ENCODE results near the gene DPP10. TPM values are rescaled to one million over a fixed set of nuclear protein-coding genes. Genes with fewer than 3 reads are reported as not detected.

The DPP10 gene
- total RNA-seq, 6 experiments from 2014 or later: not detected

- Mint-ChIP-seq H3K9me3 (peaks cover 55% of the 10 kb centered on the region), H3K4me3 (no peak overlapping the region), H3K27me3 (ENCODE audit: insufficient read depth) (no peaks in the 10 kb centered on the region), H3K27ac (no peak overlapping the region), H3K36me3 (ENCODE audit: low read depth) (no peaks in the 10 kb centered on the region), H3K4me1 (ENCODE audit: low read depth) (no peaks in the 10 kb centered on the region)
- no peak for DNase-seq
- TF ChIP-seq CTCF (IDR thresholded peaks at IDR 0.05): no peak
Measured at GRCh38 chr2:115733190-115733775, 1290.8 kb downstream of the DPP10 start.

GRCh38 chr2:115738111-115738510 lies 1295.7 kb downstream of the DPP10 start:
- Mint-ChIP-seq H3K4me3 (no peak overlapping the region), H3K36me3 (ENCODE audit: low read depth) (no peaks in the 10 kb centered on the region), H3K27ac (no peak overlapping the region), H3K9me3 (peaks cover 37% of the 10 kb centered on the region), H3K27me3 (ENCODE audit: insufficient read depth) (no peaks in the 10 kb centered on the region; the same call in 1 of the 2 replicates), H3K4me1 (ENCODE audit: low read depth) (no peaks in the 10 kb centered on the region)
- DNase-seq: no peak
- no peak for TF ChIP-seq CTCF (IDR thresholded peaks at IDR 0.05)

GRCh38 chr2:115739574-115739973 lies 1297.1 kb downstream of the DPP10 start:
- Mint-ChIP-seq H3K27ac (no peak overlapping the region), H3K4me1 (ENCODE audit: low read depth) (no peaks in the 10 kb centered on the region), H3K9me3 (peaks cover 43% of the 10 kb centered on the region), H3K4me3 (no peak overlapping the region), H3K27me3 (ENCODE audit: insufficient read depth) (no peaks in the 10 kb centered on the region; the same call in 1 of the 2 replicates), H3K36me3 (ENCODE audit: low read depth) (no peaks in the 10 kb centered on the region)
- no peak for DNase-seq
- no peak for TF ChIP-seq CTCF (IDR thresholded peaks at IDR 0.05)

GRCh38 chr2:115746151-115746550 lies 1303.7 kb downstream of the DPP10 start:
- H3K4me3 Mint-ChIP-seq: no peak overlapping the region

GRCh38 chr2:115757286-115757685 lies 1314.8 kb downstream of the DPP10 start:
- H3K27me3 Mint-ChIP-seq (ENCODE audit: insufficient read depth): no peaks in the 10 kb centered on the region
- DNase-seq: no peak
- no peaks in the 10 kb centered on the region for H3K4me1 Mint-ChIP-seq (ENCODE audit: low read depth)
- peaks cover 27% of the 10 kb centered on the region for H3K9me3 Mint-ChIP-seq
- no peak overlapping the region for H3K4me3 Mint-ChIP-seq
- no peaks in the 10 kb centered on the region for H3K36me3 Mint-ChIP-seq (ENCODE audit: low read depth)
- H3K27ac Mint-ChIP-seq: no peak overlapping the region
- no peak for TF ChIP-seq CTCF (IDR thresholded peaks at IDR 0.05)

More at GRCh38 chr2:115746151-115746550, 1303.7 kb downstream of the DPP10 start:
- H3K27me3 Mint-ChIP-seq (ENCODE audit: insufficient read depth): peaks cover 2% of the 10 kb centered on the region; the same call in 1 of the 2 replicates
- no peak for TF ChIP-seq CTCF (IDR thresholded peaks at IDR 0.05)
- no peak for DNase-seq
- no peaks in the 10 kb centered on the region; the same call in 1 of the 2 replicates for H3K36me3 Mint-ChIP-seq (ENCODE audit: low read depth)
- H3K27ac Mint-ChIP-seq: no peak overlapping the region
- H3K9me3 Mint-ChIP-seq: peaks cover 31% of the 10 kb centered on the region
- H3K4me1 Mint-ChIP-seq (ENCODE audit: low read depth): no peaks in the 10 kb centered on the region

Measured in HFFc6 (cell line).